H1 (cell line): ENCODE results near the gene ATP6V0D1. TPM values are rescaled to one million over a fixed set of nuclear protein-coding genes. Genes with fewer than 3 reads are reported as not detected.

Experiments used
- CTCF ChIA-PET: fragments of 300-600 bp; sonication (Branson Sonifier 250); formaldehyde crosslinking; loops from one replicate; lab custom pipeline; 2021; ENCODE audit not compliant: partially characterized antibody; lab: Charles Lee
- POLR2A ChIA-PET: fragments of 300-600 bp; sonication (Branson Sonifier 250); formaldehyde crosslinking; loops from one replicate; lab custom pipeline; 2021; ENCODE audit warnings: inconsistent platforms; ENCODE audit not compliant: partially characterized antibody; lab: Charles Lee
- DNase-seq, 2 experiments: peaks; one replicate each; pipeline versions ENCODE4 v3.0.0 to v3.0.0-alpha.2; 2010 to 2022; ENCODE audit warnings: low spot score in 2 of 2, low read depth in 1 of 2, mixed read lengths in 1 of 2
- FAIRE-seq: peaks from 2 replicates; lab custom pipeline; 2011; peaks lifted over from hg19 to GRCh38; lab: Jason Lieb, UNC
- H2AFZ ChIP-seq: 2 replicates; pipeline ENCODE4 v1.8.1; 2012; ENCODE audit warnings: low read length, inconsistent platforms
- H2AK5ac ChIP-seq: 2 replicates; pipeline ENCODE4 v1.6.1; 2013; ENCODE audit warnings: low read depth, low read length
- H2BK120ac ChIP-seq: replicated peaks from 2 replicates; pipeline ENCODE3; 2013; ENCODE audit warnings: low read depth, low read length, inconsistent platforms
- H2BK12ac ChIP-seq: 2 replicates; pipeline ENCODE4 v1.6.1; 2013; ENCODE audit warnings: low read depth, low read length
- H2BK15ac ChIP-seq: 2 replicates; pipeline ENCODE4 v1.6.1; 2013; ENCODE audit warnings: low read length
- H2BK20ac ChIP-seq: 2 replicates; pipeline ENCODE4 v1.6.1; 2013; ENCODE audit warnings: low read length
- H2BK5ac ChIP-seq: 2 replicates; pipeline ENCODE4 v1.6.1; 2013; ENCODE audit warnings: low read depth, low read length
- H3K14ac ChIP-seq: 2 replicates; pipeline ENCODE4 v1.6.1; 2013; ENCODE audit warnings: inconsistent platforms; ENCODE audit not compliant: insufficient read length
- H3K18ac ChIP-seq: 2 replicates; pipeline ENCODE4 v1.6.1; 2013; ENCODE audit warnings: low read length; ENCODE audit errors: extremely low read depth
- H3K23ac ChIP-seq: 2 replicates; pipeline ENCODE4 v1.6.1; 2013; ENCODE audit warnings: inconsistent platforms; ENCODE audit not compliant: insufficient read length
- H3K23me2 ChIP-seq: 2 replicates; pipeline ENCODE4 v1.6.1; 2013; ENCODE audit warnings: low read depth, low read length
- H3K27ac ChIP-seq: 2 replicates; pipeline ENCODE4 v1.6.1; 2011; ENCODE audit warnings: low read depth, low read length, inconsistent platforms
- H3K27me3 ChIP-seq, 4 experiments: replicated peaks in 1 of 4; 1 replicate in 1 of 4; 2 replicates in 3 of 4; pipeline versions ENCODE4 v1.6.1 to v1.8.1; 2011 to 2013; ENCODE audit warnings: low read length in 3 of 4, mild to moderate bottlenecking in 3 of 4, inconsistent platforms in 2 of 4, mixed read lengths in 2 of 4, moderate library complexity in 1 of 4; ENCODE audit not compliant: control insufficient read depth in 3 of 4, insufficient read depth in 3 of 4; ENCODE audit errors: extremely low read depth in 1 of 4
- H3K36me3 ChIP-seq, 4 experiments: 2 replicates each; pipeline versions ENCODE4 v1.6.1 to v1.8.1; 2011 to 2013; ENCODE audit warnings: mild to moderate bottlenecking in 4 of 4, low read length in 3 of 4, moderate library complexity in 2 of 4, control low read depth in 1 of 4, inconsistent platforms in 1 of 4; ENCODE audit not compliant: insufficient read depth in 4 of 4, control insufficient read depth in 2 of 4
- H3K4ac ChIP-seq: replicated peaks from 2 replicates; pipeline ENCODE3; 2013; ENCODE audit warnings: low read length, low read depth, mixed read lengths, inconsistent platforms; ENCODE audit not compliant: insufficient read length
- H3K4me1 ChIP-seq, 4 experiments: replicated peaks in 1 of 4; 1 replicate in 1 of 4; 2 replicates in 3 of 4; pipeline versions ENCODE4 v1.6.1 to v1.8.1; 2011 to 2013; ENCODE audit warnings: low read length in 3 of 4, inconsistent platforms in 2 of 4, mixed read lengths in 1 of 4; ENCODE audit not compliant: insufficient read depth in 4 of 4, control insufficient read depth in 3 of 4
- H3K4me2 ChIP-seq, 2 experiments: 2 replicates each; pipeline versions ENCODE4 v1.6.1 to v1.8.1; 2011 to 2013; ENCODE audit warnings: low read depth in 2 of 2, low read length in 2 of 2, control low read depth in 1 of 2, inconsistent platforms in 1 of 2, mild to moderate bottlenecking in 1 of 2; ENCODE audit not compliant: insufficient read depth in 1 of 2
- H3K4me3 ChIP-seq, 4 experiments: fragments of 200-600, 300-600 bp in 1 of 4; sonication (generic), shearing (Covaris generic), sonication (Bioruptor Twin) in 1 of 4; 2 replicates each; pipeline versions ENCODE4 v1.5.1 to v1.8.1; 2011 to 2016; ENCODE audit warnings: low read length in 4 of 4, low read depth in 3 of 4, control low read depth in 2 of 4, inconsistent platforms in 2 of 4, mild to moderate bottlenecking in 2 of 4, mixed read lengths in 1 of 4, moderate library complexity in 1 of 4; ENCODE audit not compliant: insufficient read depth in 2 of 4; ENCODE audit errors: extremely low read depth in 1 of 4
- H3K56ac ChIP-seq: replicated peaks from 2 replicates; pipeline ENCODE3; 2013; ENCODE audit warnings: low read depth, mild to moderate bottlenecking, mixed read lengths, low read length, inconsistent platforms; ENCODE audit not compliant: insufficient read length
- H3K79me1 ChIP-seq: 2 replicates; pipeline ENCODE4 v1.6.1; 2013; ENCODE audit warnings: low read depth, low read length, control low read depth
- H3K79me2 ChIP-seq, 2 experiments: 2 replicates each; pipeline versions ENCODE4 v1.6.1 to v1.8.1; 2012 to 2013; ENCODE audit warnings: low read length in 2 of 2, mild to moderate bottlenecking in 2 of 2, inconsistent platforms in 1 of 2; ENCODE audit not compliant: insufficient read depth in 2 of 2, control insufficient read depth in 1 of 2
- H3K9ac ChIP-seq, 4 experiments: replicated peaks in 1 of 4; 1 replicate in 1 of 4; 2 replicates in 3 of 4; pipeline versions ENCODE4 v1.6.1 to v1.8.1; 2011 to 2013; ENCODE audit warnings: low read depth in 3 of 4, low read length in 3 of 4, control low read depth in 2 of 4, mild to moderate bottlenecking in 2 of 4, moderate library complexity in 2 of 4, inconsistent platforms in 1 of 4; ENCODE audit errors: extremely low read depth in 1 of 4
- H3K9me3 ChIP-seq, 2 experiments: 2 replicates each; pipeline versions ENCODE4 v1.6.1 to v1.8.1; 2012 to 2013; ENCODE audit warnings: mild to moderate bottlenecking in 2 of 2, moderate library complexity in 2 of 2, control low read depth in 1 of 2, inconsistent platforms in 1 of 2, low read depth in 1 of 2, low read length in 1 of 2, mixed read lengths in 1 of 2; ENCODE audit not compliant: insufficient read depth in 2 of 2
- H4K20me1 ChIP-seq, 2 experiments: replicated peaks in 1 of 2; 2 replicates each; pipeline versions ENCODE3 to v1.8.1; 2011 to 2013; ENCODE audit warnings: inconsistent platforms in 2 of 2, low read length in 2 of 2, mild to moderate bottlenecking in 1 of 2; ENCODE audit not compliant: insufficient read depth in 2 of 2, control insufficient read depth in 1 of 2
- H4K5ac ChIP-seq: 2 replicates; pipeline ENCODE4 v1.6.1; 2013; ENCODE audit warnings: low read length, low read depth, mixed read lengths, inconsistent platforms; ENCODE audit not compliant: insufficient read length
- H4K8ac ChIP-seq: 2 replicates; pipeline ENCODE4 v1.8.0; 2013; ENCODE audit warnings: mild to moderate bottlenecking, moderate library complexity, low read length, inconsistent platforms; ENCODE audit not compliant: insufficient read depth; ENCODE audit errors: extremely low read depth
- H4K91ac ChIP-seq: replicated peaks from 2 replicates; pipeline ENCODE3; 2013; ENCODE audit warnings: low read length, mixed read lengths, inconsistent platforms; ENCODE audit not compliant: insufficient read length
- CBX5 ChIP-seq: fragments of 300-800, 300-1000 bp; sonication (generic); IDR thresholded peaks from 2 replicates; pipeline ENCODE4 v1.7.1; 2016; ENCODE audit warnings: antibody characterized with exemption, low read length, low read depth
- EP300 ChIP-seq, 2 experiments: IDR thresholded peaks; 1 replicate in 1 of 2; 2 replicates in 1 of 2; pipeline ENCODE4 v1.6.1; 2011 to 2012; ENCODE audit warnings: low read depth in 2 of 2, low read length in 2 of 2, mild to moderate bottlenecking in 2 of 2, borderline replicate concordance in 1 of 2, inconsistent platforms in 1 of 2, moderate library complexity in 1 of 2
- KDM1A ChIP-seq: fragments of 200-600, 300-600 bp; sonication (generic); IDR thresholded peaks from 2 replicates; pipeline ENCODE4 v1.7.1; 2016; ENCODE audit warnings: mild to moderate bottlenecking, low read length, borderline replicate concordance
- KDM4A ChIP-seq: IDR thresholded peaks from one replicate; pipeline ENCODE4 v1.7.1; 2012; ENCODE audit warnings: low read depth, mild to moderate bottlenecking, moderate library complexity, low read length, inconsistent platforms; ENCODE audit not compliant: severe bottlenecking
- PHF8 ChIP-seq: fragments of 200-600 bp; sonication (generic); conservative IDR thresholded peaks from 2 replicates; pipeline ENCODE4 v1.7.1; 2012; ENCODE audit warnings: low read depth, mild to moderate bottlenecking, inconsistent platforms, low read length, moderate library complexity
- POLR2A ChIP-seq, 2 experiments: IDR thresholded peaks; 1 replicate in 1 of 2; 2 replicates in 1 of 2; pipeline ENCODE4 v1.6.1; 2011; ENCODE audit warnings: low read depth in 2 of 2, low read length in 2 of 2, mild to moderate bottlenecking in 2 of 2; ENCODE audit errors: control extremely low read depth in 1 of 2
- RAD21 ChIP-seq, 2 experiments: IDR thresholded peaks in 1 of 2; conservative IDR thresholded peaks in 1 of 2; 2 replicates each; pipeline ENCODE4 v1.6.1; 2011; ENCODE audit warnings: low read depth in 2 of 2, low read length in 2 of 2, improper control_type of control experiment in 1 of 2, inconsistent platforms in 1 of 2, mild to moderate bottlenecking in 1 of 2, moderate library complexity in 1 of 2
- YY1 ChIP-seq: IDR thresholded peaks from 2 replicates; pipeline ENCODE4 v1.6.1; 2011; ENCODE audit warnings: low read depth, mild to moderate bottlenecking, low read length
- WGBS, 2 experiments: shearing (Covaris generic) in 1 of 2; methylation state at CpG; one replicate each; pipeline versions ENCODE4 v1.1.6 to v1.1.7; 2013 to 2015; ENCODE audit warnings: low lambda C conversion rate in 2 of 2, mixed read lengths in 2 of 2, inconsistent platforms in 1 of 2, low coverage in 1 of 2, missing lambda C conversion rate in 1 of 2; ENCODE audit not compliant: insufficient replicate concordance in 2 of 2, insufficient coverage in 1 of 2, insufficient read length in 1 of 2; ENCODE audit errors: extremely low coverage in 1 of 2, missing lambda C conversion rate in 1 of 2; 5-methylcytosine and 5-hydroxymethylcytosine counted together
- polyA plus RNA-seq, 7 experiments: library from polyadenylated mRNA; depleted of rRNA in 3 of 7; stranded (reverse) in 5 of 7; unstranded in 2 of 7; fragments of >200 nt in 5 of 7; fragments of 200-250 nt in 2 of 7; gene quantifications; 1 replicate in 5 of 7; 2 replicates in 1 of 7; 4 replicates in 1 of 7; pipeline versions ENCODE4 v1.2.1 to v1.2.3, GENCODE V29; 2011 to 2013; ENCODE audit warnings: missing spikeins in 2 of 7, mixed read lengths in 2 of 7
- total RNA-seq: library from RNA; stranded (reverse); fragmentation: NEBNext Ultra II Directional; extraction: Animal tissue kit (Norgen Biotek cat#: 25700); gene quantifications from 2 replicates; pipeline ENCODE4 v1.2.1, GENCODE V29; 2021

ATP6V0D1 gene
- total and polyA plus RNA-seq, 2 of the 8 experiments (the other 6 are each of a cell fraction or from before 2014, with no cell fraction given) = 47.3 to 134 TPM

GRCh38 chr16:67393111-67393787, 87.7 kb downstream of the ATP6V0D1 start, which contains the start of gene TPPP3:
TPPP3 (minus strand) TSS chr16:67393498; CDS start chr16:67391111, 2,387 bp downstream.
- Histone ChIP-seq H3K79me2 (no peaks in the 10 kb centered on the region), H2BK12ac (peak within 1 kb of the TSS; percentile 84; the same call in 1 of the 2 replicates), H4K91ac (no peak within 1 kb of the TSS), H3K18ac (peak within 1 kb of the TSS; percentile 32; the same call in 1 of the 2 replicates), H3K4me3 (peak within 1 kb of the TSS; percentile 21 to 58 (median 39); a peak in 7 of 8 replicates), H3K4me1 (peaks cover 0 to 35% (median 23%) of the 10 kb centered on the region in 4 experiments; a peak in 6 of 7 replicates), H4K8ac (peak within 1 kb of the TSS; percentile 81), H3K9ac (no peak within 1 kb of the TSS; a peak in 1 of 7 replicates), H3K36me3 (no peaks in the 10 kb centered on the region), H2BK15ac (peak within 1 kb of the TSS; percentile 72; the same call in 1 of the 2 replicates), H2AFZ (no peak within 1 kb of the TSS), H2BK120ac (no peak within 1 kb of the TSS), H3K27ac (no peak within 1 kb of the TSS), H3K14ac (no peak within 1 kb of the TSS), H2BK5ac (no peak within 1 kb of the TSS), H3K23me2 (no peaks in the 10 kb centered on the region; the same call in 1 of the 2 replicates), H3K79me1 (no peaks in the 10 kb centered on the region), H3K23ac (no peak within 1 kb of the TSS), H3K4ac (no peak within 1 kb of the TSS), H3K56ac (no peak within 1 kb of the TSS), H4K20me1 (peaks cover 6 to 9% of the 10 kb centered on the region in 2 experiments), H4K5ac (no peak within 1 kb of the TSS), H3K9me3 (no peaks in the 10 kb centered on the region), H3K27me3 (peaks cover 24 to 49% (median 41%) of the 10 kb centered on the region in 4 experiments), H2AK5ac (no peak within 1 kb of the TSS), H3K4me2 (peak within 1 kb of the TSS; percentile 56 to 86), H2BK20ac (0 out of 2 replicates have a peak within 1 kb of the TSS, but pooled peaks have one; percentile 80)
- 27% methylated on average over 14 of the region's 56 CpGs; no CpG with 5 or more reads in 1 of the 2 experiments for WGBS, 2 experiments
- POLR2A ChIA-PET = interaction anchor here (0.5 to 1.7 kb wide), 5 partner anchors 10 to 184 kb away, joined by 3 to 12 read pairs (median 3); partner anchors contain the start of gene HSD11B2
- CTCF ChIA-PET = interaction anchor here (0.6 to 32.4 kb wide), 28 partner anchors 9 to 563 kb away, joined by 3 to 476 read pairs (median 5); partner anchors contain the start of genes KCTD19, LRRC36, NAE1 and ZDHHC1
- DNase-seq (peak in 1 of 2 experiments; percentile 87), FAIRE-seq (no peak)
- TF ChIP-seq YY1 (0 out of 2 replicates have a peak, but pooled peaks have one; percentile 25), RAD21 (IDR thresholded peaks at IDR 0.05 in 1 of 2, conservative IDR thresholded peaks at IDR 0.05 in 1 of 2; ENCODE audit: low read depth in 2 of 2, low read length in 2 of 2) (peak; percentile 39 to 53; a peak in 2 of 4 replicates), CBX5 (no peak), POLR2A (IDR thresholded peaks at IDR 0.05; ENCODE audit: control extremely low read depth in 1 of 2, low read depth in 2 of 2, low read length in 2 of 2) (no peak), PHF8 (no peak), EP300 (IDR thresholded peaks at IDR 0.05; ENCODE audit: borderline replicate concordance in 1 of 2, low read depth in 2 of 2, low read length in 2 of 2) (peak in 1 of 2 experiments; percentile 62; a peak in 1 of 3 replicates), KDM1A (no peak), KDM4A (peak; percentile 54)
